ENCODE data around the gene GNG11.
"Not testable (repeated sequence)": the region's sequence is repeated elsewhere in the genome, so short reads cannot be mapped to it uniquely, and the experiment has no call there.

The GNG11 gene

GRCh38 chr7:93894426-93894825 lies 27.1 kb upstream of the GNG11 start:
- no peaks in the 10 kb centered on the region for H3K9me3 ChIP-seq (ENCODE audit: control insufficient read depth, low read depth, low read length)
- peaks cover 28% of the 10 kb centered on the region for H3K27me3 ChIP-seq (ENCODE audit: control insufficient read depth, insufficient read depth, low read length)
- H3K4me1 ChIP-seq (ENCODE audit: control insufficient read depth, low read depth, low read length): peaks cover 2% of the 10 kb centered on the region
- no peak overlapping the region for H3K27ac ChIP-seq (ENCODE audit: low read length)
- H3K36me3 ChIP-seq (ENCODE audit: control insufficient read depth, low read depth, low read length): no peaks in the 10 kb centered on the region
- H3K4me3 ChIP-seq (ENCODE audit: low read length): no peak overlapping the region
- H3K9ac ChIP-seq (ENCODE audit: low read length): no peak overlapping the region

- H3K36me3 ChIP-seq (ENCODE audit: control insufficient read depth, low read depth, low read length): no peaks in the 10 kb centered on the region
- H3K4me3 ChIP-seq (ENCODE audit: low read length): no peak overlapping the region
- peaks cover 21% of the 10 kb centered on the region for H3K27me3 ChIP-seq (ENCODE audit: control insufficient read depth, insufficient read depth, low read length)
- no peak overlapping the region for H3K27ac ChIP-seq (ENCODE audit: low read length)
- no peaks in the 10 kb centered on the region for H3K4me1 ChIP-seq (ENCODE audit: control insufficient read depth, low read depth, low read length)
- no peak overlapping the region for H3K9ac ChIP-seq (ENCODE audit: low read length)
- no peaks in the 10 kb centered on the region for H3K9me3 ChIP-seq (ENCODE audit: control insufficient read depth, low read depth, low read length)
These were observed 26.4 kb upstream of the GNG11 start for GRCh38 chr7:93894966-93895640.

- H3K36me3 ChIP-seq (ENCODE audit: control insufficient read depth, low read depth, low read length): no peaks in the 10 kb centered on the region
These were observed 25.5 kb upstream of the GNG11 start for GRCh38 chr7:93895859-93896600.

GRCh38 chr7:93897680-93898079 lies 23.9 kb upstream of the GNG11 start:
- no peak overlapping the region for H3K9ac ChIP-seq (ENCODE audit: low read length)
- H3K27ac ChIP-seq (ENCODE audit: low read length): no peak overlapping the region
- no peaks in the 10 kb centered on the region for H3K36me3 ChIP-seq (ENCODE audit: control insufficient read depth, low read depth, low read length)

More at GRCh38 chr7:93895859-93896600, 25.5 kb upstream of the GNG11 start:
- no peaks in the 10 kb centered on the region for H3K4me1 ChIP-seq (ENCODE audit: control insufficient read depth, low read depth, low read length)
- H3K4me3 ChIP-seq (ENCODE audit: low read length): no peak overlapping the region
- peaks cover 12% of the 10 kb centered on the region for H3K27me3 ChIP-seq (ENCODE audit: control insufficient read depth, insufficient read depth, low read length)
- H3K27ac ChIP-seq (ENCODE audit: low read length): no peak overlapping the region
- H3K9ac ChIP-seq (ENCODE audit: low read length): no peak overlapping the region
- no peaks in the 10 kb centered on the region for H3K9me3 ChIP-seq (ENCODE audit: control insufficient read depth, low read depth, low read length)

GRCh38 chr7:93902777-93903423 lies 18.6 kb upstream of the GNG11 start:
- Histone ChIP-seq H3K4me1 (ENCODE audit: control insufficient read depth, low read depth, low read length) (peaks cover 3% of the 10 kb centered on the region), H3K9me3 (ENCODE audit: control insufficient read depth, low read depth, low read length) (no peaks in the 10 kb centered on the region), H3K4me3 (ENCODE audit: low read length) (no peak overlapping the region), H3K36me3 (ENCODE audit: control insufficient read depth, low read depth, low read length) (no peaks in the 10 kb centered on the region), H3K27me3 (ENCODE audit: control insufficient read depth, insufficient read depth, low read length) (no peaks in the 10 kb centered on the region), H3K9ac (ENCODE audit: low read length) (no peak overlapping the region), H3K27ac (ENCODE audit: low read length) (no peak overlapping the region)

More at GRCh38 chr7:93897680-93898079, 23.9 kb upstream of the GNG11 start:
- H3K4me3 ChIP-seq (ENCODE audit: low read length): no peak overlapping the region
- H3K4me1 ChIP-seq (ENCODE audit: control insufficient read depth, low read depth, low read length): no peaks in the 10 kb centered on the region
- no peaks in the 10 kb centered on the region for H3K27me3 ChIP-seq (ENCODE audit: control insufficient read depth, insufficient read depth, low read length)
- no peaks in the 10 kb centered on the region for H3K9me3 ChIP-seq (ENCODE audit: control insufficient read depth, low read depth, low read length)

- no peak within 1 kb of the TSS for H3K4me3 ChIP-seq (ENCODE audit: low read length)
- no peak within 1 kb of the TSS for H3K27ac ChIP-seq (ENCODE audit: low read length)
- peaks cover 3% of the 10 kb centered on the region for H3K4me1 ChIP-seq (ENCODE audit: control insufficient read depth, low read depth, low read length)
These were observed 15.3 kb upstream of the GNG11 start, which contains the start of gene GNGT1 for GRCh38 chr7:93906267-93906666. Gene GNGT1 (plus strand): TSS chr7:93906567. CDS start chr7:93906747, 180 bp downstream.

GRCh38 chr7:93910076-93910994 lies 11.2 kb upstream of the GNG11 start:
- no peak overlapping the region for H3K4me3 ChIP-seq (ENCODE audit: low read length)
- H3K27me3 ChIP-seq (ENCODE audit: control insufficient read depth, insufficient read depth, low read length): no peaks in the 10 kb centered on the region
- no peak overlapping the region for H3K27ac ChIP-seq (ENCODE audit: low read length)
- no peaks in the 10 kb centered on the region for H3K9me3 ChIP-seq (ENCODE audit: control insufficient read depth, low read depth, low read length)
- H3K9ac ChIP-seq (ENCODE audit: low read length): no peak overlapping the region
- no peaks in the 10 kb centered on the region for H3K36me3 ChIP-seq (ENCODE audit: control insufficient read depth, low read depth, low read length)
- H3K4me1 ChIP-seq (ENCODE audit: control insufficient read depth, low read depth, low read length): no peaks in the 10 kb centered on the region

More at GRCh38 chr7:93906267-93906666, 15.3 kb upstream of the GNG11 start, which contains the start of gene GNGT1:
- Histone ChIP-seq H3K9ac (ENCODE audit: low read length) (no peak within 1 kb of the TSS), H3K36me3 (ENCODE audit: control insufficient read depth, low read depth, low read length) (no peaks in the 10 kb centered on the region), H3K27me3 (ENCODE audit: control insufficient read depth, insufficient read depth, low read length) (no peaks in the 10 kb centered on the region), H3K9me3 (ENCODE audit: control insufficient read depth, low read depth, low read length) (no peaks in the 10 kb centered on the region)

GRCh38 chr7:93911242-93911641 lies 10.3 kb upstream of the GNG11 start:
- H3K36me3 ChIP-seq (ENCODE audit: control insufficient read depth, low read depth, low read length); H3K4me3 ChIP-seq (ENCODE audit: low read length); H3K9me3 ChIP-seq (ENCODE audit: control insufficient read depth, low read depth, low read length); H3K27ac ChIP-seq (ENCODE audit: low read length); H3K9ac ChIP-seq (ENCODE audit: low read length); H3K27me3 ChIP-seq (ENCODE audit: control insufficient read depth, insufficient read depth, low read length); H3K4me1 ChIP-seq (ENCODE audit: control insufficient read depth, low read depth, low read length): not testable (repeated sequence)

GRCh38 chr7:93911661-93912060 lies 9.9 kb upstream of the GNG11 start:
- H3K9me3 ChIP-seq (ENCODE audit: control insufficient read depth, low read depth, low read length); H3K27ac ChIP-seq (ENCODE audit: low read length); H3K36me3 ChIP-seq (ENCODE audit: control insufficient read depth, low read depth, low read length); H3K4me1 ChIP-seq (ENCODE audit: control insufficient read depth, low read depth, low read length); H3K27me3 ChIP-seq (ENCODE audit: control insufficient read depth, insufficient read depth, low read length); H3K9ac ChIP-seq (ENCODE audit: low read length); H3K4me3 ChIP-seq (ENCODE audit: low read length): not testable (repeated sequence)

GRCh38 chr7:93913197-93913596 lies 8.3 kb upstream of the GNG11 start:
- Histone ChIP-seq H3K4me3 (ENCODE audit: low read length) (no peak overlapping the region), H3K9me3 (ENCODE audit: control insufficient read depth, low read depth, low read length) (no peaks in the 10 kb centered on the region), H3K4me1 (ENCODE audit: control insufficient read depth, low read depth, low read length) (no peaks in the 10 kb centered on the region), H3K27me3 (ENCODE audit: control insufficient read depth, insufficient read depth, low read length) (no peaks in the 10 kb centered on the region), H3K27ac (ENCODE audit: low read length) (no peak overlapping the region), H3K36me3 (ENCODE audit: control insufficient read depth, low read depth, low read length) (no peaks in the 10 kb centered on the region), H3K9ac (ENCODE audit: low read length) (no peak overlapping the region)

GRCh38 chr7:93914581-93915066 lies 6.9 kb upstream of the GNG11 start:
- Histone ChIP-seq H3K9ac (ENCODE audit: low read length) (no peak overlapping the region), H3K4me1 (ENCODE audit: control insufficient read depth, low read depth, low read length) (no peaks in the 10 kb centered on the region), H3K9me3 (ENCODE audit: control insufficient read depth, low read depth, low read length) (no peaks in the 10 kb centered on the region), H3K4me3 (ENCODE audit: low read length) (no peak overlapping the region), H3K27ac (ENCODE audit: low read length) (no peak overlapping the region), H3K36me3 (ENCODE audit: control insufficient read depth, low read depth, low read length) (no peaks in the 10 kb centered on the region), H3K27me3 (ENCODE audit: control insufficient read depth, insufficient read depth, low read length) (no peaks in the 10 kb centered on the region)

Measured in iPS-18a (cell line).